Measurements from ENCODE around the gene HEXIM2.

The HEXIM2 gene

GRCh38 chr17:45117334-45117733, 44.3 kb upstream of the HEXIM2 start:
- Histone ChIP-seq H3K36me3 (ENCODE audit: control insufficient read depth in 2 of 2, insufficient read depth in 1 of 2, low read length in 2 of 2) (peaks cover 0 to 54% of the 10 kb centered on the region in 2 experiments; a peak in 1 of 3 replicates), H3K27ac (ENCODE audit: extremely low read depth, low read depth, low read length) (no peak overlapping the region), H3K4me3 (ENCODE audit: low read depth, low read length) (no peak overlapping the region), H3K4me1 (ENCODE audit: control insufficient read depth, insufficient read depth, low read length) (no peaks in the 10 kb centered on the region), H3K9me3 (ENCODE audit: control insufficient read depth, insufficient read depth, low read depth, low read length) (no peaks in the 10 kb centered on the region)
- POLR2A ChIA-PET: no interaction called here
- CTCF ChIA-PET: interaction anchor here (0.7 to 5.9 kb wide), 7 partner anchors 14 to 787 kb away, joined by 3 to 28 read pairs (median 6); partner anchors contain the start of genes ACBD4 and PLCD3
- TF ChIP-seq ZNF571 (tag by site-specific recombination; IDR thresholded peaks at IDR 0.05): no peak
- no peak for TF ChIP-seq ZNF629 (tag by site-specific recombination; IDR thresholded peaks at IDR 0.05)
- TF ChIP-seq ZNF692 (tag by site-specific recombination; IDR thresholded peaks at IDR 0.05): no peak
- TF ChIP-seq ZNF514 (tag by site-specific recombination; IDR thresholded peaks at IDR 0.05): no peak
- no peak for TF ChIP-seq ZBTB20 (tag by site-specific recombination; IDR thresholded peaks at IDR 0.05)
- no peak for TF ChIP-seq KLF16 (tag by site-specific recombination; IDR thresholded peaks at IDR 0.05)
- no peak for TF ChIP-seq ZBTB17 (tag by site-specific recombination; IDR thresholded peaks at IDR 0.05)
- TF ChIP-seq ZNF560 (tag by site-specific recombination; IDR thresholded peaks at IDR 0.05; ENCODE audit: borderline replicate concordance): no peak
- TF ChIP-seq ZSCAN4 (tag by site-specific recombination; IDR thresholded peaks at IDR 0.05): no peak

GRCh38 chr17:45117848-45118646, 43.6 kb upstream of the HEXIM2 start:
- Histone ChIP-seq H3K36me3 (ENCODE audit: control insufficient read depth in 2 of 2, insufficient read depth in 1 of 2, low read length in 2 of 2) (peaks cover 0 to 47% of the 10 kb centered on the region in 2 experiments; a peak in 1 of 3 replicates), H3K27ac (ENCODE audit: extremely low read depth, low read depth, low read length) (no peak overlapping the region), H3K4me1 (ENCODE audit: control insufficient read depth, insufficient read depth, low read length) (no peaks in the 10 kb centered on the region), H3K9me3 (ENCODE audit: control insufficient read depth, insufficient read depth, low read depth, low read length) (no peaks in the 10 kb centered on the region), H3K4me3 (ENCODE audit: low read depth, low read length) (no peak overlapping the region)
- no peak for TF ChIP-seq ZNF24 (tag by site-specific recombination; IDR thresholded peaks at IDR 0.05)
- TF ChIP-seq SCRT2 (tag by site-specific recombination; IDR thresholded peaks at IDR 0.05): no peak
- TF ChIP-seq YY2 (tag by site-specific recombination; IDR thresholded peaks at IDR 0.05): no peak
- no peak for TF ChIP-seq ZNF785 (tag by site-specific recombination; IDR thresholded peaks at IDR 0.05)
- TF ChIP-seq ZNF701 (tag by site-specific recombination; IDR thresholded peaks at IDR 0.05): no peak
- TF ChIP-seq ZNF548 (tag by site-specific recombination; IDR thresholded peaks at IDR 0.05): no peak
- no peak for TF ChIP-seq ZNF658 (tag by site-specific recombination; IDR thresholded peaks at IDR 0.05)
- no peak for TF ChIP-seq YY1 (tag by site-specific recombination; IDR thresholded peaks at IDR 0.05)
- no peak for TF ChIP-seq ZNF777 (tag by site-specific recombination; IDR thresholded peaks at IDR 0.05; ENCODE audit: borderline replicate concordance)
- TF ChIP-seq ZNF175 (tag by site-specific recombination; IDR thresholded peaks at IDR 0.05): no peak
- TF ChIP-seq ZNF670 (tag by site-specific recombination; IDR thresholded peaks at IDR 0.05; ENCODE audit: low read depth): no peak
- TF ChIP-seq ZNF169 (tag by site-specific recombination; IDR thresholded peaks at IDR 0.05): no peak
- no peak for TF ChIP-seq HOXA7 (CRISPR knock-in tag; IDR thresholded peaks at IDR 0.05; ENCODE audit: borderline replicate concordance)
- no peak for TF ChIP-seq ZNF488 (tag by site-specific recombination; IDR thresholded peaks at IDR 0.05)
- CTCF ChIA-PET: interaction anchor here (0.6 to 5.9 kb wide), 11 partner anchors 10 to 1160 kb away, joined by 3 to 28 read pairs (median 4); partner anchors contain the start of genes ACBD4 and PLCD3
- POLR2A ChIA-PET: interaction anchor here (0.6 kb wide), 1 partner anchor 273 kb away, joined by 4 read pairs; no protein-coding TSS in a partner anchor

Data from HEK293 (cell line).